ENCODE measurements around the gene LMX1A.

The LMX1A gene

DNA sequence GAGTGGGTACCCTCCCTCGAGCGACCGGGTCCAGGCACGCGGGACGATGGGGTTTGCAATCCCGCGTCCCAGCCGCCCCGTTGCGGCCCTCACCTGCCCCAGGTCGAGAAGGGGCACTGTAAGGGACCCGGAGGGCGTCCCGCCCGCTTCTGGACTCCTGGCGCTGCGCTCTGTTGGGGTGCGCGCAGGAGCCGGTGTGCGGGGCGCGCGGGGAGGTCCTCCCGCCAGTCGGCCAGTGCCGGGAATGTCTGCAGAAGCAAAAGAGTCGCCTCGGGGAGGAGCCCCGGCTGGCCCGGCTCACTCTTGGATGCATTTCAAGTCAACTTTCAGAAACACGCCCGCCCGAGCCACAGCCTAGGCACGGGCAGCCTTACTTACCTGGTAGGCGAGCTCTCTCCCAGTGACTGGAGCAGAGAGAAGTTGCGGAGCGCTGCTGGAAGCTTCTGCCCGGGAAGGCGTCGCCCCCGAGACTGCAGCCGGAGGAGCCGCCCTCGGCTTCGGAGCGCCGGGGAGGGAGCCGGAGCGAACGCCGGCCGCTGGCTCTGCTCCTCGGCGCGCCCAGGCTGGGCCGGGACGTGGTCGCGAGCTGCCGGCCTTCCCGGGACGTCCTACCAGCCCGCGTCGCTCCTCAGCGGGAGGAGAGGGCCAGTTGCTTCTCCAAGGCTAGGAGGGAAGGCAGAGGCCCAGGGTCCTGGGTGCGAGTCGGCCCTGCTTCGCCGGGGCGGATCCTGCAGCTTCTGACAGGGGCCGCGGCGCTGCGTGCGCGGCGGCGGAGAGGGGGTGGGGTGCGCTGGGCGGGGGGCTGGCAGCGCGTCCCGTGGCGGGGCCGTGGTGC is at the start of gene LMX1A:
Gene LMX1A (minus strand): TSS at position 739 of the 835 bp plus-strand sequence. CDS start 1,156 bp downstream, outside the sequence.
- DNase-seq, result no peak
- in situ Hi-C loops (cut with HindIII; ENCODE audit: low pct_ligation_motif_present, low pct_unique_long_range_greater_than_20kb, low sequenced_read_pairs), result no loop called here

- DNase-seq, result peak; percentile 35
- in situ Hi-C loops (cut with HindIII; ENCODE audit: low pct_ligation_motif_present, low pct_unique_long_range_greater_than_20kb, low sequenced_read_pairs), result loop anchor here (25.0 kb wide), 1 partner anchor 183 kb away; no protein-coding TSS in a partner anchor
These were observed 47.4 kb upstream of the LMX1A start for GRCh38 chr1:165403835-165404482.

GRCh38 chr1:165402517-165403111 is 46.1 kb upstream of the LMX1A start:
- in situ Hi-C loops (cut with HindIII; ENCODE audit: low pct_ligation_motif_present, low pct_unique_long_range_greater_than_20kb, low sequenced_read_pairs), result loop anchor here (25.0 kb wide), 1 partner anchor 185 kb away; no protein-coding TSS in a partner anchor
- no peak for DNase-seq

DNA sequence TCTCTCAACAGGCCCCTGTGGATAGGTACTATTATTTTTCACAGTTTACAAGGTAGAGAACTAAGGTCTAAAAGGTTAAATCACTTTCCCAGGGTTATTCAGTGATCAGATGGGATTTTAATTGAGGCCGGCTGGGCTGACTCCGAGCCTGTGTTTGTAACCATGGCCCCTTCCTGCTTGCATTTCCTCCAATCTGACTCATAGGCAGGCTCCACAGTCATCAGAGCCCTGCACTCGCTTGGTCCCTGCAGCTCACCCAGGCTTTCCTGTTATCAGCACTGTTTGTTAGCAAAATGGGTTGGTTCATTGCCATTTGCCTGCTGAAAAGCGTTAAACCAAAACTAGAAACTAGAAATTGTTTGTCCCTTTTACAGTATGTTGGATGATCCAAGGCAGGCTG is 41.4 kb upstream of the LMX1A start:
- peak; percentile 21 for DNase-seq
- in situ Hi-C loops (cut with HindIII; ENCODE audit: low pct_ligation_motif_present, low pct_unique_long_range_greater_than_20kb, low sequenced_read_pairs), result no loop called here

DNA sequence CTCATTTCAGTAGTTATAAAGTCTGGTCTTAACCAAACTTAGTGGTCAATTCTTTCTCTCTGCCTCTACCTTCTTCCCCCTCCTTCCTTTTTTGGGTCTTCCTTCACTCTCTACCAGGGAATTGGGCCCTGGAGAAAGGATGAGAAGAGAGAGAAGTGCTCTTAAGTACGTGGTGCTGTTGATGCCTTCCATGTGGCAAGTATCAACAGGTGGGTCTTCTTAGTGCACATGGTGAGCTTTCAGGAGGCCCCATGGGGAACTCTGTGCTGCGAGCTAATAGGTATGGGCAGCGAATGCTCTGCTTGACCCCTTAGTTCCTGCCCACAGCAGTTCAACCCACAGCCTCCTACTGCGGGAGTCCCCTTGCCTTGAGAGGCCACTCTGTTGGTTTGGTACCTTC is 39.4 kb upstream of the LMX1A start:
- no peak for DNase-seq
- in situ Hi-C loops (cut with HindIII; ENCODE audit: low pct_ligation_motif_present, low pct_unique_long_range_greater_than_20kb, low sequenced_read_pairs), result no loop called here

DNA sequence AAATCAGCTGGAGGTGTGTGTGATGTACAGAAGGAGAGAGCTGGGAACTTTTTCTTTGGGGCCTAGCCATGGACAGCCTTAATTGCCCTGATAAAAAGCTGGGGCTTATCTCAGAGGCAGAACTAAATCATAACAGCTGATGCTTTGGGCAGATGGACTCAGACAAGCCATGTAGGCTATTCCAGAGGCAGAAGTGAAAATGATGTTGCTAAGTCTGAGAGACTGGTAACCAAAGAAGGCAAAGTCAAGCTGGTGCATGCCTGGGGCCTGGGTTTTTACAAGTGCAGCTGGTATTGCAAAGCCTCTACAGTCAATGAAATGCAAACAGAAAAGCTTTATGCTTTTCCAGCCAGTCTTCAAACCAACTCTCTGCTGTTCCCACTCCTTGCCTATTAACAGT is 39.0 kb upstream of the LMX1A start:
- DNase-seq, result no peak
- in situ Hi-C loops (cut with HindIII; ENCODE audit: low pct_ligation_motif_present, low pct_unique_long_range_greater_than_20kb, low sequenced_read_pairs), result no loop called here

DNA sequence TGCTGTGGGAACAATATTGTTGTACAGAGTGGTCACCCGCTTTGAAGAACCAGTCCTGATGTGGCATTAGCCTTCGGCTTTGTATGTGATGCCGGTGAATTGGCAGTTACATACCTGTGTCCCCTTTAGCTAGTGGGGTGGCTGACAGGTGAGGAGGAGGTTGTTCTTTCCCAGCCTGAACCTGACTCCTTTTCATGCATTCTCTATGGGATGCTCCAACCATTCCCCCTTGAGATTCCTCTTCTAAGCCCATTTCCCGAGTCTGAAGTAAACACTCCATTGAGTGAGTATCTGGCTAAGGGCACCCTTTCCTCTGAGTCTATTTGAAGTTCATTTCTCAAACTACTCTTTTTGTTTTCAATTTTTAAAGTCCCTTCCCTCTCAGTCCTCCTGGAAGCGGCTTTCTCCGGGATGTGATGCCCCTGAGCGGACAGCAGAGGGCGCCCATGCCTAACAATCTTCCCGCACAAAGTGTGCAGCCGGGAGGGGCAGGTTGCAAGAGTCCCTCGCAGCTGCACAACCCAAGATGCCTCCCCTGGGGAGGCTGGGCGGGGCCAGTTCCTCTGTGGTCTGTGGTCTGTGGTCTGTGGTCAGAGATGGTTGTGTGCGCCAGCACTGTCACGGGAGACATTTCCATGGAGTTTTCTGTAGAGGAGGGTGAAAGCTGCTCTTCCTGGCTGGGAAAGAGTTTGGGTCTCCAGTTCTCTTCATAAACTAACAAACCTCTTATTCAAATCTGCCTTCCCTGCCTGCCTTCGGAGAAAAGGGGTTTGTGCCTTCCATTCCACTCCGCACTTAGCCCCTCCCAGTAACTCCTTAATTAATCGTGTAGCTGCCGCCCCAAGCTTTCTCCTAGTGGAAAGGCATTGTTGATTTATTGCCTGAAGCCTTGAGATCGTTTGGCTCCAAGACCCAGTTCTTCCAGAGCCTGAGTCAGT is 36.4 kb upstream of the LMX1A start:
- in situ Hi-C loops (cut with HindIII; ENCODE audit: low pct_ligation_motif_present, low pct_unique_long_range_greater_than_20kb, low sequenced_read_pairs), result no loop called here
- DNase-seq, result peak; percentile 95

DNA sequence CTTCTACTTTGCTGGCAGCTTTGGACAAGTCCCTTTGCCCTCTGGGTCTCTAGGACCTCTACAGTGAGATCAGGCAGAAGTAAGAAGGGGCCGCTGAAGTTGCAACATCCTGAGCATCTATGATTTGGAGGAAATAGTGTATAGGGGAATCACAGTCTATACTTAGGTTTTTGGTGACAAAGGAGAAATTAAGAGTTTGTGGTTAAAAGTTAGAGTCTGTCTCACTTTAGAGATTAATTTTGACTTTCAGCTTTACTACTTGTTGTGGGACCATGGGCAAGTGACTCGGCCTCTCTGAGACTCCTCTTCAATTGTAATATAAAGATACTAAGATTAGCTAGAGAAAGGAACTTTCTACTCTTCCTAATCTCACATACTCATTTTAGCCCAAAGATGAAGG is 33.1 kb upstream of the LMX1A start:
- DNase-seq, result no peak
- in situ Hi-C loops (cut with HindIII; ENCODE audit: low pct_ligation_motif_present, low pct_unique_long_range_greater_than_20kb, low sequenced_read_pairs), result no loop called here

DNA sequence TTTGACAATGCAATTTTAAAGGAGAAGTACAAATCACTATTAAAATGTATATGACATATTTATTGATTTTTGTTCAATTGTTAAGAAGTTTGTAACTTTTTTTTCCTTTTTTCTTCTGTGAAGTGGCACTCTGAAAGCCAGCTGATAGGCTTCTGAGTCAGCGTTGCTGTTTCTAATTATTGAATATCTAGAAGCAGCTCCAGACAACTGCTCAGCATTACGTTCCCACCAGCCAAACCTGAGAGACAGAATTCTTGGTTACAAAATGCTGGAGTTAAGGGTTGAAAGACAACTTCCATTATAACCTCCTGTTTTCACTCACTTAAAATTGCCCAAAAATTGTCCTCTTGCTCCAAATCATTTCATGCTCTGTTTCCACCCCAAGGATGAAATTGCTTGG is 31.4 kb upstream of the LMX1A start:
- in situ Hi-C loops (cut with HindIII; ENCODE audit: low pct_ligation_motif_present, low pct_unique_long_range_greater_than_20kb, low sequenced_read_pairs), result no loop called here
- DNase-seq, result no peak

- no peak for DNase-seq
- in situ Hi-C loops (cut with HindIII; ENCODE audit: low pct_ligation_motif_present, low pct_unique_long_range_greater_than_20kb, low sequenced_read_pairs), result no loop called here
These were observed 31.0 kb upstream of the LMX1A start for GRCh38 chr1:165387505-165387904.

- DNase-seq, result no peak
- in situ Hi-C loops (cut with HindIII; ENCODE audit: low pct_ligation_motif_present, low pct_unique_long_range_greater_than_20kb, low sequenced_read_pairs), result no loop called here
These were observed 27.3 kb upstream of the LMX1A start for GRCh38 chr1:165383599-165384405.

DNA sequence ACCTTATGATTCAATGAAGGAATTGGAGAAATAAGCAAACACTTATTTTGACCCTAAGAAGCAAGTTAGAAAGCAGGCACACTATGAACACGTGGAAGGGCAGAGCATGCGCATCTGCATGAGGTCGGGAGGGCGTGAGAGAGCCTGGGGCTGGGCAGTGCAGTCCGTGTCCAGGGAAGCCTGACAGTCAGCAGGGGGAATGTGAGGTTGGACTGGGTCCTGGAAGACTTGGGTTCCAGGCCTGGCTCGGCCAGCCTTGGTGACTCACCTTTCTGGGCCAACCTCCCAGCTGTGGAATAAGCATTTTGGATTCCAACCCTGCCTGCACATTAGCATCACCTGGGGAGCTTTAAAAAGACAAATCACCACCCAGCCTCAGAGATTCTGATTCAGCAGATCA is 26.6 kb upstream of the LMX1A start:
- peak; percentile 17 for DNase-seq
- in situ Hi-C loops (cut with HindIII; ENCODE audit: low pct_ligation_motif_present, low pct_unique_long_range_greater_than_20kb, low sequenced_read_pairs), result no loop called here

DNA sequence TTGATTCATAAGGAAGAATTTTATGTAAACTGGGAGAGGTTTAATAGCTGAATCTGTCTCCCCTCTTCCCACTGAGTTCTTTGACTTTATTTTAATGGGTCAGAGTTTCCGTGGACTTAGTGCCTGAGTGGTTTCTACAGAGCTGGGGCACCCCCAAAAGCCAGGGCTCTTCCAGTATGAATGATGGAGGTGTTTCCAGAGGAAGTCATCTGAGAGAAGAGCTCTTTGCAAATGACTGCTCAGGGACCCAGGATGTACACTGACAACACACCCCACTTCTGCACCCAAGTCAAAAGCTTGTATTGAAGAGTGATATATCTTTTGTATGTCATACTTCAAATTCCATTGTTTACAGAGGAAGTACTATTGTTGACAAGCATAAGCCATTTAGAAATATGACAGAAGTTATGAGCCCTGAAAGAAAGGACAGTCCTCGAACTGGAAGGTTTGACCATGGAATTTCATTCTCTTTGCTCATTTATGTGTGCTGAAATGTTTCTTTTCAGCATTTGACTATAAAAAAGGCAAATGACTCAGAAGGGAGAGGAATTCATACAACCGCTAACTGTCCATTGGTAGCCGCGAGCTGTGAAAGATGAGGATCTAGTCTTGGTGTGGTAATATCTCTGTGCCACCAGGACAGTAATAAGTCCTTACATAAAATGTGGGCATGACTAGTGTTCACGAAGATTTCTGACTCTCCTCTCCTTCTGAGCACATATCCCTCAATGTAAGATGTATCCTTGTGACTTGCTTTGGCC is 25.4 kb upstream of the LMX1A start:
- in situ Hi-C loops (cut with HindIII; ENCODE audit: low pct_ligation_motif_present, low pct_unique_long_range_greater_than_20kb, low sequenced_read_pairs), result no loop called here
- no peak for DNase-seq

- in situ Hi-C loops (cut with HindIII; ENCODE audit: low pct_ligation_motif_present, low pct_unique_long_range_greater_than_20kb, low sequenced_read_pairs), result no loop called here
- DNase-seq, result no peak
These were observed 20.3 kb upstream of the LMX1A start for GRCh38 chr1:165376811-165377311.

DNA sequence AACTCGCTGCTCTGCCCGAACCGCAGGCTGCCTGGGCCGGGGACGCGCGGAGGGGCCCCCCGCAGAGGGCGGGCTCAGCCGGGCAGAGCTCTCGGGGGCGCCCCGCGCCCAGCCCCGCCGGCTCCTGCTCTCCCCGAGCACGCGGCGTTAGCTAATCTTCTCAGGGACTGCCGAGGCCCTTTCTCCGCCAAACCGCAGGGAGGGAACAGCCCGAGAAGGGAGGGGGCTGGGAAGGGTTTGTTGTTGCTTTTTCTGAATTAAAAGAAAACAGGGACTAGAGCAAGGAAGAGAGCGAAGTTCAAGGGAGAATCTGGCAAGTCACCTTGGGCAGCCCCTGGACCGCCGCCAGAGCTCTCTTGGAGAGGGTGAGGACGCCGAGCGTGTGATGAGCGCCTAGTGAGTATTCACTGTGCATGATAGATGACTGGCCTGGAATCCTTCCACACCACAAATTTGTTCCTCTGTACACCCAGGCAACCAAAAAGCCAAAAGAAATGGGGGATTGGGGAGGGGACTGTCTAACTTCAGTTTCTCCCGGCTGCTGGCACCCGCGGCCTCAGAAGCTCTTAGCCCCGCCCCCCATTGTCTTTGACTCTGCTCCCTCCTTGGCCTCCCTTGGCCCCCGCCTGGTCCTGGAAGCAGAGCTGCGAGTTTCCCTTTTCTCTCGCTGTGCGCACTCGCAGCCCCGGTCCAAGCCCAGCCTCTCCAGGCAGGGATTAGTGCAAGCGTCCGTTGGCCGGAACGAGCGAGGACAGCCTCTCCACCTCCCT is 19.7 kb upstream of the LMX1A start:
- DNase-seq, result peak; percentile 84
- in situ Hi-C loops (cut with HindIII; ENCODE audit: low pct_ligation_motif_present, low pct_unique_long_range_greater_than_20kb, low sequenced_read_pairs), result no loop called here

DNA sequence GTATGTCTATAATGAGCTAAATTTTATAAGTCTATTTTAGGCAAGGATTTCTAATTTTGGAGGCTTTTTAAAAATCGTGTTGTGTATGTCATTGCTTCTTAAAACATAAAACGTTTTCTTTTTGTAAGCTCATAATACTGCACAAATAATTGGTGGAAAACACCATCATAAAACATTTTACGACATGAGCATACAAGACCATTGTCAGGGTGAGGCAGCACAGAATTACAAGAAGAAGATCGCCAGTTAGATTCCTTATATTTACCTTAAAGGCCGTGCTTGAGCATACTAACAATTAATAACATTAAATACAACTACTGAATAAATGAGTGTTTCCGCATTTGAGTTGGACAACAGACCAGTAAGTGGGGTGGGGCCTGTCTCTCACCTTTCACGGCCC is 19.1 kb upstream of the LMX1A start:
- in situ Hi-C loops (cut with HindIII; ENCODE audit: low pct_ligation_motif_present, low pct_unique_long_range_greater_than_20kb, low sequenced_read_pairs), result no loop called here
- no peak for DNase-seq

All from ACHN (cell line).